NCI-H1694 treated with DMSO at 0.1 percent for 48 hours (cell line): ENCODE measurements around the gene MUS81.
"Not testable (repeated sequence)": the region's sequence is repeated elsewhere in the genome, so short reads cannot be mapped to it uniquely, and the experiment has no call there.

Experiments used
- DNase-seq: peaks from one replicate; lab custom pipeline; 2025; lab: John Stamatoyannopoulos, UW

The MUS81 gene

GRCh38 chr11:65873318-65874156 is 13.3 kb downstream of the MUS81 start:
- peak; percentile 69 for DNase-seq

- DNase-seq: no peak
Measured at GRCh38 chr11:65879617-65880016, 19.4 kb downstream of the MUS81 start, which contains the start of gene CTSW. Gene CTSW, plus strand, starts transcription at chr11:65879837. Its CDS starts 18 bp downstream, at chr11:65879855.

GRCh38 chr11:65880027-65880426 is 19.8 kb downstream of the MUS81 start:
- no peak for DNase-seq

GRCh38 chr11:65880844-65881421 is 20.7 kb downstream of the MUS81 start:
- no peak for DNase-seq

- DNase-seq: no peak
Measured at GRCh38 chr11:65882120-65883057, 22.2 kb downstream of the MUS81 start.

- DNase-seq: no peak
Measured at GRCh38 chr11:65883058-65883761, 23.0 kb downstream of the MUS81 start.

GRCh38 chr11:65883786-65884715 is 23.8 kb downstream of the MUS81 start:
- DNase-seq: no peak

- peak; percentile 6 for DNase-seq
Measured at GRCh38 chr11:65884716-65885092, 24.5 kb downstream of the MUS81 start.

GRCh38 chr11:65885231-65885630 is 25.0 kb downstream of the MUS81 start:
- DNase-seq: no peak

- DNase-seq: no peak
Measured at GRCh38 chr11:65885808-65886536, 25.7 kb downstream of the MUS81 start.

- no peak for DNase-seq
Measured at GRCh38 chr11:65886826-65887722, 26.8 kb downstream of the MUS81 start.

- DNase-seq: no peak
Measured at GRCh38 chr11:65887723-65888162, 27.5 kb downstream of the MUS81 start.

- peak; percentile 88 for DNase-seq
Measured at GRCh38 chr11:65888163-65888814, 28.1 kb downstream of the MUS81 start, which contains the start of gene FIBP. Gene FIBP, minus strand, starts transcription at chr11:65888471. Its CDS starts 53 bp downstream, at chr11:65888418.

GRCh38 chr11:65890324-65891218 is 30.3 kb downstream of the MUS81 start, which contains the start of gene CCDC85B:
Gene CCDC85B, plus strand, starts transcription at chr11:65890673. Its CDS starts 111 bp downstream, at chr11:65890784.
- peak; percentile 86 for DNase-seq

- no peak for DNase-seq
Measured at GRCh38 chr11:65891219-65892136, 31.2 kb downstream of the MUS81 start.

GRCh38 chr11:65892137-65892540 is 31.9 kb downstream of the MUS81 start:
- DNase-seq: not testable (repeated sequence)
